Measurements from ENCODE around the gene ISM1. TPM values are rescaled to one million over a fixed set of nuclear protein-coding genes. Genes with fewer than 3 reads are reported as not detected.

ISM1 gene
- total and polyA plus RNA-seq, 10 donors: 0.46 to 19.5 (median 10.6) TPM

DNA sequence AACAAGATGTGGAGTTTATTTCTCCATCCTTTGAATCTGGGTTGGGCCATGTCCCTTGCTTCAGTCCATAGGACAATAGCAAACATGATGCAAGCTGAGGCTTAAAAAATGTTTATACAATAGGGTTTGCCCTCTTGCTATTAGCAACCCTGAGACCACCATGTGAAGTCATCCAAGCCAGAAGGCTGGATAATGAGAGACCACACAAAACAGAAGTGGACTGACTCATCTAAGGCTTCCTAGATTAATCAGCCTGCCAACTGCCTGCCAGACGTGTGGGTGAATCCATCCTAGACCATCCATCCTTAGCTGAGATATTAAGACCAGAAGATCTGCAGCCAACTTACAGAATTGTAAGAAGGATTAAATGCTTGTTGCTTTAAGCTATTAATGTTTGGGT is 38.1 kb upstream of the ISM1 start:
- TF ChIP-seq POLR2AphosphoS5 (IDR thresholded peaks at IDR 0.05) (no peak), POLR2A (IDR thresholded peaks at IDR 0.05) (no peak)
- TF ChIP-seq, protein P1, sequence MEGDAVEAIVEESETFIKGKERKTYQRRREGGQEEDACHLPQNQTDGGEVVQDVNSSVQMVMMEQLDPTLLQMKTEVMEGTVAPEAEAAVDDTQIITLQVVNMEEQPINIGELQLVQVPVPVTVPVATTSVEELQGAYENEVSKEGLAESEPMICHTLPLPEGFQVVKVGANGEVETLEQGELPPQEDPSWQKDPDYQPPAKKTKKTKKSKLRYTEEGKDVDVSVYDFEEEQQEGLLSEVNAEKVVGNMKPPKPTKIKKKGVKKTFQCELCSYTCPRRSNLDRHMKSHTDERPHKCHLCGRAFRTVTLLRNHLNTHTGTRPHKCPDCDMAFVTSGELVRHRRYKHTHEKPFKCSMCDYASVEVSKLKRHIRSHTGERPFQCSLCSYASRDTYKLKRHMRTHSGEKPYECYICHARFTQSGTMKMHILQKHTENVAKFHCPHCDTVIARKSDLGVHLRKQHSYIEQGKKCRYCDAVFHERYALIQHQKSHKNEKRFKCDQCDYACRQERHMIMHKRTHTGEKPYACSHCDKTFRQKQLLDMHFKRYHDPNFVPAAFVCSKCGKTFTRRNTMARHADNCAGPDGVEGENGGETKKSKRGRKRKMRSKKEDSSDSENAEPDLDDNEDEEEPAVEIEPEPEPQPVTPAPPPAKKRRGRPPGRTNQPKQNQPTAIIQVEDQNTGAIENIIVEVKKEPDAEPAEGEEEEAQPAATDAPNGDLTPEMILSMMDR (IDR thresholded peaks at IDR 0.05 in 8 of 11, conservative IDR thresholded peaks at IDR 0.05 in 3 of 11): no peak
- Histone ChIP-seq H3K4me3 (no peak overlapping the region), H3K27ac (no peak overlapping the region), H3K9me3 (peaks cover 0 to 29% (median 9%) of the 10 kb centered on the region in 8 donors), H3K36me3 (no peaks in the 10 kb centered on the region), H3K27me3 (replicated peaks in 1 of 7) (no peaks in the 10 kb centered on the region), H3K4me1 (no peaks in the 10 kb centered on the region)
- intact Hi-C loops (cut with DNase I; ENCODE audit: low total_unique reads): no loop called here
- 27 to 63% (median 50%) methylated on average over 1 of the region's 1 CpG for WGBS, 5 donors
- no peak for DNase-seq

DNA sequence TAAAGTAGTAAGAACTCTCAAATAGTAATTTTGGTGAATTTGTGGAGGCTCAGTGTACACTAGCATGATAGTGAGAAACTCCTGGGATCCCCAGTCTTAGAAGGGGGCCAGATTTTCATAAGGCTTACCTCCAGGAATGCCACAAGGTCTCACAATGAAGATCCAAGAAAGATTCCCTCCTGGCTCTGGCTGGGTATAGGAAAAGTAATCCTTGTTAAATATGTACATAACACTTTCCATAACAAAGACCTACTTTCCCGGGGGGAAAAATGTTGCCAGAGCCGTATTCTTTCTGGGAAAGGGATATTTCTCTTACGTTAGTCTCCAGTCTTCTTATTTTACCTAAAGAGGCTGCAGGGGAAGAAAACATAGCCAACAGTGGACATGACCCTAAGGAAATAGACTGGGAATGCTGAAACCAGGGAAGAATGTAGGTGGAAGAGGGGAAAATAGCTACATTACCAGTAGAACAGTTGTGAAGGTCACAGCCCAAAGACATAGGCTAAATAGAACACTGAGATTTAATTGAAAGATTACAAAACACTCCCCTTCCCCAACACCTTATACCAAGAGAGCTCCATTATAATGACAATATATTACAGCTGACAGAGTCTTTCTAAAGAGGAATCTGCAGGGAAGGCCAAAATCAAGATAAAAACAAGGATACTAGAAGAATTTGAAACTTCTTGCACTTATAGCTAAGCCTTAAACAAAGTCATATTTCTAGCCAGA is 34.9 kb upstream of the ISM1 start:
- Histone ChIP-seq H3K4me1 (no peaks in the 10 kb centered on the region), H3K27me3 (replicated peaks in 1 of 7) (no peaks in the 10 kb centered on the region), H3K9me3 (peaks cover 0 to 22% (median 9%) of the 10 kb centered on the region in 8 donors), H3K36me3 (no peaks in the 10 kb centered on the region), H3K27ac (no peak overlapping the region), H3K4me3 (no peak overlapping the region)
- intact Hi-C loops (cut with DNase I; ENCODE audit: low total_unique reads): no loop called here
- DNase-seq: no peak
- WGBS, 5 donors: 70 to 80% (median 71%) methylated on average over 3 of the region's 3 CpGs
- TF ChIP-seq, protein P1 (IDR thresholded peaks at IDR 0.05 in 8 of 11, conservative IDR thresholded peaks at IDR 0.05 in 3 of 11): no peak
- no peak for TF ChIP-seq POLR2A (IDR thresholded peaks at IDR 0.05)
- no peak for TF ChIP-seq POLR2AphosphoS5 (IDR thresholded peaks at IDR 0.05)

DNA sequence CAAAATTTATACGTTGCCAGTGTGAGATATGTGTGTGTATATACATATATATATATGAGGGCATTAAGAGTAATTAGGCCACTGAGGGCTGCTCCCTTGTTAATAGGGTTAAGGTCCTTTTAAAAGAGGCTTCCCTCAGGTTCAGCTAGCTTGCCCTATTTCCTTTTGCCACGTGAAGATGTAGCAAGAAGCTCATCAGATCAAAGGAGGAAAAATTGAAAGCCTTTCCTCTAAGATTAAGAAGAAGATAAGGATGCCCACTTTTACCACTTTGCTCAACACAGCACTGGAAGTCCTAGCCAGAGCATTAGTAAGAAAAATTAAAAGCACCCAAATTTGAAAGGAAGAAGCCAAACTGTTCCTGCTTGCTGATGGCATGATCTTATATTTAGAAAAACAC is 33.2 kb upstream of the ISM1 start:
- Histone ChIP-seq H3K27ac (no peak overlapping the region), H3K9me3 (peaks cover 0 to 22% (median 9%) of the 10 kb centered on the region in 8 donors), H3K27me3 (replicated peaks in 1 of 7) (no peaks in the 10 kb centered on the region), H3K4me3 (no peak overlapping the region), H3K36me3 (no peaks in the 10 kb centered on the region), H3K4me1 (no peaks in the 10 kb centered on the region)
- intact Hi-C loops (cut with DNase I; ENCODE audit: low total_unique reads): no loop called here
- no peak for DNase-seq
- TF ChIP-seq POLR2A (IDR thresholded peaks at IDR 0.05) (no peak), POLR2AphosphoS5 (IDR thresholded peaks at IDR 0.05) (no peak)
- TF ChIP-seq, protein P1 (IDR thresholded peaks at IDR 0.05 in 8 of 11, conservative IDR thresholded peaks at IDR 0.05 in 3 of 11): no peak
- 45 to 57% (median 53%) methylated on average over 2 of the region's 2 CpGs for WGBS, 5 donors

DNA sequence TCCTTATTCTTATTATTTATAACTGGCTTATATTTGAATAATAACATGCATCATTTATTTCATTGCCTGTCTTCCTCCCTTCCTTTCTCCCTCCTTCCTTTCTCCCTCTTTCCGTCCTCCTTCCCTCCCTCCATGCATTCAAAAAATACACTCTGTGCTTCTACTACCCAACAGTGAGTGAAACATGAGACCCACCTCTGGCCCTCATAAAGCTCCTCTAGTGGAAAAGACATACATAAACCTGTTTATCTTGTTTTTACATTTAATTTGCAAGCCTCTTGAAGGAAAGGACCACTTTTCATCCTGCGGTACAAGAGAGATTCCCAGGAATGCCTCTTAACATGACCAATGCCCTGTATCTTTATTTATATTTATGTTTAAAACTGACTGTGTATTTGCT is 21.8 kb upstream of the ISM1 start:
- DNase-seq: no peak
- no peak for TF ChIP-seq POLR2A (IDR thresholded peaks at IDR 0.05)
- TF ChIP-seq POLR2AphosphoS5 (IDR thresholded peaks at IDR 0.05): no peak
- TF ChIP-seq, protein P1 (IDR thresholded peaks at IDR 0.05 in 8 of 11, conservative IDR thresholded peaks at IDR 0.05 in 3 of 11): no peak

More for the DNA sequence above, 21.8 kb upstream of the ISM1 start:
- Histone ChIP-seq H3K4me3 (no peak overlapping the region), H3K4me1 (no peaks in the 10 kb centered on the region), H3K27ac (no peak overlapping the region), H3K9me3 (no peaks in the 10 kb centered on the region), H3K36me3 (no peaks in the 10 kb centered on the region), H3K27me3 (replicated peaks in 1 of 7) (no peaks in the 10 kb centered on the region)
- WGBS, 5 donors: 90 to 94% (median 91%) methylated on average over 2 of the region's 2 CpGs
- intact Hi-C loops (cut with DNase I; ENCODE audit: low total_unique reads): no loop called here
